ENCODE results near the gene LYRM4. TPM values are rescaled to one million over a fixed set of nuclear protein-coding genes. Genes with fewer than 3 reads are reported as not detected.

LYRM4 gene
- polyA plus RNA-seq, 2 of the 4 experiments (the other 2 are of a cell fraction): 25.6 to 43.3 TPM

GRCh38 chr6:5287205-5287965 lies 26.6 kb upstream of the LYRM4 start:
- H3K4me1 ChIP-seq: peaks cover 8% of the 10 kb centered on the region; the same call in 1 of the 3 replicates
- DNase-seq (ENCODE audit: low read depth in 1 of 2, low spot score in 1 of 2): no peak
- no peak for FAIRE-seq
- ATAC-seq: no peak; a peak in 1 of 6 replicates
- H3K4me2 ChIP-seq: no peak overlapping the region
- TF ChIP-seq, protein P1, sequence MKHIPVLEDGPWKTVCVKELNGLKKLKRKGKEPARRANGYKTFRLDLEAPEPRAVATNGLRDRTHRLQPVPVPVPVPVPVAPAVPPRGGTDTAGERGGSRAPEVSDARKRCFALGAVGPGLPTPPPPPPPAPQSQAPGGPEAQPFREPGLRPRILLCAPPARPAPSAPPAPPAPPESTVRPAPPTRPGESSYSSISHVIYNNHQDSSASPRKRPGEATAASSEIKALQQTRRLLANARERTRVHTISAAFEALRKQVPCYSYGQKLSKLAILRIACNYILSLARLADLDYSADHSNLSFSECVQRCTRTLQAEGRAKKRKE (CRISPR knock-in tag; IDR thresholded peaks at IDR 0.05; ENCODE audit: low read depth): no peak
- TF ChIP-seq FOSL2 (IDR thresholded peaks at IDR 0.05): peak; percentile 16; the same call in 1 of the 2 replicates
- peak; percentile 54 for TF ChIP-seq FOSL2 (CRISPR knock-in tag; IDR thresholded peaks at IDR 0.05)
- POLR2A ChIA-PET: no interaction called here
- WGBS (ENCODE audit: missing lambda C conversion rate): 72% methylated on average over 12 of the region's 12 CpGs
- no peak overlapping the region for H3K27ac ChIP-seq
- H3K4me3 ChIP-seq: no peak overlapping the region
- no peaks in the 10 kb centered on the region for H3K9me3 ChIP-seq
- CTCF ChIA-PET: no interaction called here

DNA sequence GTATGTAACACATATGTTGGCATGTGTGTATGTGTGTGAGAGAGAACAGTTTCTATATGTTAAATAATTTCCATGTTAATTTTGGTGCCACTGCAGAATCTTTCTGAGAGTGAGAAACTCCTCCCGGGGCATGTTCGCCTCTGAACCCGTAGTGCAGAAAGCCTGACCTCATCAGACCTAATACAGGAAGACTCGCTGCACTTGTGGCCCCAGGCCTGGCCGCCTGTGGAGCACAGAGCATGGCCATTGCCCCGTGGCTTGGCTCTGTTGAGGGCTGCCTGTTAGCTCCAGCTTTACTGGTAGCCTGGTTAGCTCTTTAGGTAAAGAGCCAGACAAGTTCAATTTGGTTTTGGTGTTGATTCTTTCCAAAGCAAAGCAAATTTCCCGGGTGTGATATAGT lies 26.0 kb upstream of the LYRM4 start:
- DNase-seq (ENCODE audit: low read depth in 1 of 2, low spot score in 1 of 2): no peak
- no peak for ATAC-seq
- CTCF ChIA-PET: no interaction called here
- Histone ChIP-seq H3K4me1 (peaks cover 8% of the 10 kb centered on the region; the same call in 1 of the 3 replicates), H3K4me2 (no peak overlapping the region), H3K27ac (no peak overlapping the region), H3K9me3 (no peaks in the 10 kb centered on the region), H3K4me3 (no peak overlapping the region)
- POLR2A ChIA-PET: no interaction called here
- no peak for FAIRE-seq
- TF ChIP-seq EP300 (IDR thresholded peaks at IDR 0.05) (no peak), MAX (IDR thresholded peaks at IDR 0.05) (no peak), CHD4 (IDR thresholded peaks at IDR 0.05; ENCODE audit: borderline replicate concordance) (no peak), EHF (CRISPR knock-in tag; IDR thresholded peaks at IDR 0.05) (no peak), MAFK (IDR thresholded peaks at IDR 0.05; ENCODE audit: partially characterized antibody) (no peak), FOXS1 (CRISPR knock-in tag; IDR thresholded peaks at IDR 0.05) (no peak), RARB (CRISPR knock-in tag; IDR thresholded peaks at IDR 0.05) (no peak), EHMT2 (IDR thresholded peaks at IDR 0.05; ENCODE audit: low read depth) (no peak), REST (IDR thresholded peaks at IDR 0.05) (no peak), SREBF2 (IDR thresholded peaks at IDR 0.05) (no peak), CTCF (IDR thresholded peaks at IDR 0.05) (no peak), CBX2 (IDR thresholded peaks at IDR 0.05; ENCODE audit: borderline replicate concordance, low read depth) (no peak), POLR2AphosphoS2 (conservative IDR thresholded peaks at IDR 0.05; ENCODE audit: low read length) (no peak)
- TF ChIP-seq, protein P2, sequence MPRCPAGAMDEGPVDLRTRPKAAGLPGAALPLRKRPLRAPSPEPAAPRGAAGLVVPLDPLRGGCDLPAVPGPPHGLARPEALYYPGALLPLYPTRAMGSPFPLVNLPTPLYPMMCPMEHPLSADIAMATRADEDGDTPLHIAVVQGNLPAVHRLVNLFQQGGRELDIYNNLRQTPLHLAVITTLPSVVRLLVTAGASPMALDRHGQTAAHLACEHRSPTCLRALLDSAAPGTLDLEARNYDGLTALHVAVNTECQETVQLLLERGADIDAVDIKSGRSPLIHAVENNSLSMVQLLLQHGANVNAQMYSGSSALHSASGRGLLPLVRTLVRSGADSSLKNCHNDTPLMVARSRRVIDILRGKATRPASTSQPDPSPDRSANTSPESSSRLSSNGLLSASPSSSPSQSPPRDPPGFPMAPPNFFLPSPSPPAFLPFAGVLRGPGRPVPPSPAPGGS (IDR thresholded peaks at IDR 0.05): no peak
- WGBS (ENCODE audit: missing lambda C conversion rate): 93% methylated on average over 7 of the region's 7 CpGs

Data from A549 (cell line).